Liver (tissue), 9 donors: ENCODE data around the gene PPFIBP1. TPM values are rescaled to one million over a fixed set of nuclear protein-coding genes. Genes with fewer than 3 reads are reported as not detected.

ENCODE experiments used
- DNase-seq: peaks from one replicate; pipeline ENCODE4 v3.0.0-alpha.2; 2017; ENCODE audit warnings: low spot score
- H3K27ac ChIP-seq, 2 donors: one replicate each; pipeline ENCODE4 v1.7.0; 2013; ENCODE audit warnings: inconsistent platforms in 2 of 2, low read length in 2 of 2, control low read depth in 1 of 2, low read depth in 1 of 2, mild to moderate bottlenecking in 1 of 2
- H3K27me3 ChIP-seq, 4 donors: one replicate each; pipeline versions ENCODE4 v1.6.1 to v1.7.0; 2013; ENCODE audit warnings: low read length in 3 of 4, inconsistent platforms in 1 of 4, mild to moderate bottlenecking in 1 of 4, moderate library complexity in 1 of 4; ENCODE audit not compliant: control insufficient read depth in 4 of 4, insufficient read depth in 4 of 4
- H3K36me3 ChIP-seq, 4 donors: one replicate each; pipeline versions ENCODE4 v1.6.1 to v1.7.0; 2013; ENCODE audit warnings: low read length in 3 of 4, mild to moderate bottlenecking in 3 of 4, low read depth in 1 of 4, moderate library complexity in 1 of 4; ENCODE audit not compliant: control insufficient read depth in 4 of 4, insufficient read depth in 3 of 4
- H3K4me1 ChIP-seq, 4 donors: one replicate each; pipeline versions ENCODE4 v1.6.1 to v1.7.0; 2013; ENCODE audit warnings: low read length in 3 of 4, mild to moderate bottlenecking in 3 of 4, moderate library complexity in 1 of 4; ENCODE audit not compliant: control insufficient read depth in 4 of 4, insufficient read depth in 4 of 4
- H3K4me3 ChIP-seq, 3 donors: one replicate each; pipeline versions ENCODE4 v1.6.1 to v1.7.0; 2013; ENCODE audit warnings: low read length in 3 of 3, control low read depth in 1 of 3, low read depth in 1 of 3, mild to moderate bottlenecking in 1 of 3
- H3K9ac ChIP-seq, 2 donors: one replicate each; pipeline ENCODE4 v1.7.0; 2013; ENCODE audit warnings: low read length in 2 of 2, mild to moderate bottlenecking in 2 of 2, moderate library complexity in 2 of 2, control low read depth in 1 of 2, low read depth in 1 of 2
- H3K9me3 ChIP-seq, 4 donors: one replicate each; pipeline versions ENCODE4 v1.6.1 to v1.7.0; 2013; ENCODE audit warnings: low read length in 3 of 4; ENCODE audit not compliant: control insufficient read depth in 4 of 4
- ATF3 ChIP-seq: IDR thresholded peaks from 2 replicates; pipeline ENCODE4 v1.6.1; 2016; ENCODE audit warnings: antibody characterized with exemption
- CTCF ChIP-seq: fragments of 150-350 bp; IDR thresholded peaks from 2 replicates; pipeline ENCODE4 v1.5.1; 2017; ENCODE audit warnings: improper control_type of control experiment, low read depth, low read length; ENCODE audit not compliant: missing input control
- EGR1 ChIP-seq, 2 donors: IDR thresholded peaks; 2 replicates each; pipeline ENCODE4 v1.6.1; 2016 to 2018; ENCODE audit warnings: antibody characterized with exemption in 2 of 2, low read depth in 2 of 2
- FOXA1 ChIP-seq: IDR thresholded peaks from 2 replicates; pipeline ENCODE4 v1.6.1; 2016; ENCODE audit warnings: antibody characterized with exemption
- GABPA ChIP-seq, 2 donors: IDR thresholded peaks in 1 of 2; conservative IDR thresholded peaks in 1 of 2; 2 replicates each; pipeline ENCODE4 v1.6.1; 2016; ENCODE audit warnings: antibody characterized with exemption in 2 of 2, mild to moderate bottlenecking in 1 of 2, moderate library complexity in 1 of 2
- HNF4A ChIP-seq, 2 donors: conservative IDR thresholded peaks; 2 replicates each; pipeline ENCODE4 v1.6.1; 2016; ENCODE audit warnings: antibody characterized with exemption in 2 of 2, mild to moderate bottlenecking in 2 of 2
- HNF4G ChIP-seq: IDR thresholded peaks from 2 replicates; pipeline ENCODE4 v1.6.1; 2016; ENCODE audit warnings: antibody characterized with exemption
- JUND ChIP-seq, 2 donors: IDR thresholded peaks; 2 replicates each; pipeline ENCODE4 v1.6.1; 2016; ENCODE audit warnings: antibody characterized with exemption in 2 of 2
- MAX ChIP-seq: IDR thresholded peaks from 2 replicates; pipeline ENCODE4 v1.6.1; 2016; ENCODE audit warnings: antibody characterized with exemption
- NR2F2 ChIP-seq: IDR thresholded peaks from 2 replicates; pipeline ENCODE4 v1.6.1; 2016; ENCODE audit warnings: antibody characterized with exemption
- RAD21 ChIP-seq, 2 donors: IDR thresholded peaks; 2 replicates each; pipeline ENCODE4 v1.6.1; 2016; ENCODE audit warnings: antibody characterized with exemption in 2 of 2, mild to moderate bottlenecking in 2 of 2
- REST ChIP-seq: IDR thresholded peaks from 2 replicates; pipeline ENCODE4 v1.6.1; 2016; ENCODE audit warnings: antibody characterized with exemption, mild to moderate bottlenecking
- RXRA ChIP-seq, 2 donors: IDR thresholded peaks; 2 replicates each; pipeline ENCODE4 v1.6.1; 2017 to 2018; ENCODE audit warnings: antibody characterized with exemption in 2 of 2, mild to moderate bottlenecking in 1 of 2
- SP1 ChIP-seq: IDR thresholded peaks from 2 replicates; pipeline ENCODE4 v1.6.1; 2018; ENCODE audit warnings: antibody characterized with exemption, mild to moderate bottlenecking
- TAF1 ChIP-seq: conservative IDR thresholded peaks from 2 replicates; pipeline ENCODE4 v1.6.1; 2016; ENCODE audit warnings: antibody characterized with exemption, mild to moderate bottlenecking
- YY1 ChIP-seq: IDR thresholded peaks from 2 replicates; pipeline ENCODE4 v1.6.1; 2016; ENCODE audit warnings: antibody characterized with exemption, mild to moderate bottlenecking
- ZBTB33 ChIP-seq: IDR thresholded peaks from 2 replicates; pipeline ENCODE4 v1.6.1; 2016; ENCODE audit warnings: antibody characterized with exemption
- WGBS: extraction: QIAGEN DNeasy Blood & Tissue Kit; methylation state at CpG from one replicate; pipeline ENCODE4 v1.1.7; 2013; 5-methylcytosine and 5-hydroxymethylcytosine counted together
- polyA plus RNA-seq, 2 donors: library from polyadenylated mRNA; stranded (reverse) in 1 of 2; unstranded in 1 of 2; fragments of 200-250 nt in 1 of 2; fragments of >200 nt in 1 of 2; fragmentation: Nextera tagmentation in 1 of 2; extraction: Ambion mirVana in 1 of 2; gene quantifications; one replicate each; pipeline versions ENCODE4 v1.2.1 to v1.2.3, GENCODE V29; 2013 to 2015
- total RNA-seq, 2 donors: library from RNA; depleted of rRNA; stranded (reverse); fragments of >200 nt; gene quantifications; one replicate each; pipeline ENCODE4 v1.2.3, GENCODE V29; 2014
- donor health status: healthy.
- donor health status: healthy.
- donor health status: healthy.
- donor health status: healthy.
- donor health status: healthy.

PPFIBP1 gene
- total and polyA plus RNA-seq, 4 donors, result 10.5 to 65.8 (median 17.4) TPM

GRCh38 chr12:27548301-27549199, 24.5 kb downstream of the PPFIBP1 start (continued):
- no peak for TF ChIP-seq REST
- peak; percentile 48 for TF ChIP-seq MAX
- TF ChIP-seq ZBTB33, result peak; percentile 32
- peak; percentile 18 to 73 for TF ChIP-seq RXRA (IDR thresholded peaks at IDR 0.05)
- peak in 1 of 2 donors; percentile 41 for TF ChIP-seq JUND (IDR thresholded peaks at IDR 0.05)

GRCh38 chr12:27549236-27549800, 25.3 kb downstream of the PPFIBP1 start:
- H3K9ac ChIP-seq, result no peak overlapping the region
- WGBS, result 14% methylated on average over 8 of the region's 8 CpGs
- DNase-seq, result no peak
- no peaks in the 10 kb centered on the region for H3K9me3 ChIP-seq
- peaks cover 27 to 71% (median 55%) of the 10 kb centered on the region in 4 donors for H3K4me1 ChIP-seq
- TF ChIP-seq HNF4G (no peak), NR2F2 (peak; percentile 62), RAD21 (IDR thresholded peaks at IDR 0.05) (no peak), EGR1 (IDR thresholded peaks at IDR 0.05; ENCODE audit: low read depth in 2 of 2) (no peak)
- no peaks in the 10 kb centered on the region for H3K36me3 ChIP-seq
- peak overlapping the region; percentile 78 to 90 for H3K27ac ChIP-seq
- peak overlapping the region in 1 of 3 donors; percentile 5 for H3K4me3 ChIP-seq
- H3K27me3 ChIP-seq, result no peaks in the 10 kb centered on the region

- Histone ChIP-seq H3K36me3 (no peaks in the 10 kb centered on the region), H3K4me1 (peaks cover 27 to 76% (median 58%) of the 10 kb centered on the region in 4 donors), H3K4me3 (peak overlapping the region in 1 of 3 donors; percentile 12), H3K9me3 (no peaks in the 10 kb centered on the region), H3K27ac (peak overlapping the region; percentile 78 to 90), H3K9ac (peak overlapping the region; percentile 11 to 21), H3K27me3 (no peaks in the 10 kb centered on the region)
- peak; percentile 71 for DNase-seq
- 10% methylated on average over 12 of the region's 12 CpGs for WGBS
- TF ChIP-seq GABPA (IDR thresholded peaks at IDR 0.05 in 1 of 2, conservative IDR thresholded peaks at IDR 0.05 in 1 of 2), result no peak
- no peak for TF ChIP-seq CTCF
- peak in 1 of 2 donors; percentile 73 for TF ChIP-seq EGR1 (IDR thresholded peaks at IDR 0.05; ENCODE audit: low read depth in 2 of 2)
- peak in 1 of 2 donors; percentile 56 for TF ChIP-seq RAD21 (IDR thresholded peaks at IDR 0.05)
- TF ChIP-seq HNF4A (conservative IDR thresholded peaks at IDR 0.05), result peak; percentile 58 to 77
- peak; percentile 93 to 97 for TF ChIP-seq RXRA (IDR thresholded peaks at IDR 0.05)
- peak; percentile 63 for TF ChIP-seq NR2F2
- peak; percentile 40 for TF ChIP-seq SP1
- peak; percentile 84 for TF ChIP-seq YY1
- no peak for TF ChIP-seq TAF1
- peak; percentile 70 for TF ChIP-seq ATF3
- no peak for TF ChIP-seq FOXA1
Observed at GRCh38 chr12:27549801-27550652, 26.0 kb downstream of the PPFIBP1 start.
